A549 (cell line): Measurements from ENCODE around the gene ZGPAT. TPM values are rescaled to one million over a fixed set of nuclear protein-coding genes. Genes with fewer than 3 reads are reported as not detected.

Experiments used
- ATAC-seq, 2 experiments: fragments of 200-7000 bp in 1 of 2; fragments of >200 bp in 1 of 2; cut with Nextera tagmentation in 1 of 2; cut with Tn5 transposase in 1 of 2; 3 replicates each; pipeline versions ENCODE4 v1.8.0 to v1.9.1; 2018 to 2020; ENCODE audit warnings: mild to moderate bottlenecking in 1 of 2, moderate library complexity in 1 of 2
- CTCF ChIA-PET: fragments of 300-600 bp; sonication (Branson Sonifier 250); formaldehyde crosslinking; extraction: SDS; loops from one replicate; lab custom pipeline; 2021; ENCODE audit warnings: antibody characterized with exemption, inconsistent platforms; lab: Yijun Ruan, JAX
- POLR2A ChIA-PET: fragments of 350-600 bp; formaldehyde crosslinking; extraction: SDS; loops from one replicate; lab custom pipeline; 2021; ENCODE audit warnings: antibody characterized with exemption, inconsistent platforms; lab: Yijun Ruan, JAX
- DNase-seq, 2 experiments: peaks; one replicate each; pipeline versions ENCODE4 v3.0.0 to v3.0.0-alpha.2; 2011 to 2016; ENCODE audit warnings: low read depth in 1 of 2, low spot score in 1 of 2
- FAIRE-seq: peaks from 2 replicates; lab custom pipeline; 2011; peaks lifted over from hg19 to GRCh38; lab: Jason Lieb, UNC
- H3K27ac ChIP-seq, 2 experiments: fragments of >200 bp; sonication (Bioruptor Twin); formaldehyde crosslinking; 3 replicates each; pipeline ENCODE4 v1.5.1; 2016 to 2017
- H3K4me1 ChIP-seq: fragments of >200 bp; sonication (Bioruptor Twin); formaldehyde crosslinking; 3 replicates; pipeline ENCODE4 v1.6.1; 2016
- H3K4me2 ChIP-seq: fragments of >200 bp; sonication (Bioruptor Twin); formaldehyde crosslinking; 3 replicates; pipeline ENCODE4 v1.6.1; 2016
- H3K4me3 ChIP-seq: fragments of >200 bp; sonication (Bioruptor Twin); formaldehyde crosslinking; 3 replicates; pipeline ENCODE4 v1.5.1; 2016
- H3K9me3 ChIP-seq: fragments of >200 bp; sonication (Bioruptor Twin); formaldehyde crosslinking; 3 replicates; pipeline ENCODE4 v1.6.1; 2016
- BHLHE40 ChIP-seq: IDR thresholded peaks from 2 replicates; pipeline ENCODE4 v1.6.1; 2012; ENCODE audit warnings: low read depth, low read length, inconsistent platforms
- CBX2 ChIP-seq: fragments of 200-600 bp; sonication (generic); IDR thresholded peaks from 2 replicates; pipeline ENCODE4 v1.6.1; 2016; ENCODE audit warnings: low read depth, mild to moderate bottlenecking, borderline replicate concordance
- CHD4 ChIP-seq: fragments of 200-600 bp; sonication (generic); IDR thresholded peaks from 2 replicates; pipeline ENCODE4 v1.6.1; 2016; ENCODE audit warnings: antibody characterized with exemption, mild to moderate bottlenecking, borderline replicate concordance
- EHMT2 ChIP-seq: fragments of 200-600 bp; sonication (generic); IDR thresholded peaks from 2 replicates; pipeline ENCODE4 v1.6.1; 2016; ENCODE audit warnings: antibody characterized with exemption, low read depth, mild to moderate bottlenecking, moderate library complexity
- ESRRA ChIP-seq: fragments of 150-350 bp; IDR thresholded peaks from 2 replicates; pipeline ENCODE4 v1.6.1; 2014; ENCODE audit warnings: mild to moderate bottlenecking, low read length, borderline replicate concordance
- FOSB ChIP-seq: fragments of 250-450 bp; sonication (Bioruptor Pico); IDR thresholded peaks from 2 replicates; pipeline ENCODE4 v1.5.0; 2020; ENCODE audit warnings: mild to moderate bottlenecking, moderate library complexity
- GATA3 ChIP-seq: IDR thresholded peaks from 2 replicates; pipeline ENCODE4 v1.6.1; 2012; ENCODE audit warnings: borderline replicate concordance
- HES2 ChIP-seq: fragments of >200 bp; sonication (Bioruptor Twin); formaldehyde crosslinking; IDR thresholded peaks from 2 replicates; pipeline ENCODE4 v1.6.1; 2016
- HOXA7 ChIP-seq: fragments of 250-450 bp; sonication (Bioruptor Pico); IDR thresholded peaks from 2 replicates; pipeline ENCODE4 v1.5.0; 2020; ENCODE audit warnings: mild to moderate bottlenecking, moderate library complexity
- HOXB13 ChIP-seq: fragments of 250-450 bp; sonication (Bioruptor Pico); IDR thresholded peaks from 2 replicates; pipeline ENCODE4 v1.5.0; 2020; ENCODE audit warnings: low read depth, mild to moderate bottlenecking, moderate library complexity
- JUN ChIP-seq, 2 experiments: fragments of >200 bp; sonication (Bioruptor Twin); formaldehyde crosslinking; IDR thresholded peaks; 2 replicates in 1 of 2; 3 replicates in 1 of 2; pipeline ENCODE4 v1.6.1; 2016 to 2017
- KDM1A ChIP-seq: fragments of 200-600 bp; sonication (generic); IDR thresholded peaks from 2 replicates; pipeline ENCODE4 v1.6.1; 2016; ENCODE audit warnings: low read depth, mild to moderate bottlenecking
- MAZ ChIP-seq: fragments of 150-350 bp; IDR thresholded peaks from 2 replicates; pipeline ENCODE4 v1.6.1; 2014; ENCODE audit warnings: antibody characterized with exemption, low read depth, low read length, borderline replicate concordance
- MYC ChIP-seq: IDR thresholded peaks from 2 replicates; pipeline ENCODE4 v1.6.1; 2012; ENCODE audit warnings: mild to moderate bottlenecking, inconsistent platforms, low read length, improper control_type of control experiment, borderline replicate concordance
- NR3C1 ChIP-seq: fragments of >200 bp; sonication (Bioruptor Twin); formaldehyde crosslinking; IDR thresholded peaks from 3 replicates; pipeline ENCODE4 v1.6.1; 2017
- PBX3 ChIP-seq: IDR thresholded peaks from 2 replicates; pipeline ENCODE4 v1.6.1; 2012
- POLR2AphosphoS2 ChIP-seq: conservative IDR thresholded peaks from 2 replicates; pipeline ENCODE4 v1.6.1; 2012; ENCODE audit warnings: low read length, improper control_type of control experiment, inconsistent platforms
- RARB ChIP-seq: fragments of 250-450 bp; sonication (Bioruptor Pico); IDR thresholded peaks from 2 replicates; pipeline ENCODE4 v1.8.0; 2021; ENCODE audit warnings: mild to moderate bottlenecking, moderate library complexity
- RCOR1 ChIP-seq: fragments of 150-350 bp; IDR thresholded peaks from 2 replicates; pipeline ENCODE4 v1.6.1; 2014; ENCODE audit warnings: antibody characterized with exemption, low read length, low read depth
- RNF2 ChIP-seq: fragments of 200-600 bp; sonication (generic); IDR thresholded peaks from 2 replicates; pipeline ENCODE4 v1.6.1; 2016; ENCODE audit warnings: low read depth, mild to moderate bottlenecking, antibody characterized with exemption, moderate library complexity, borderline replicate concordance
- TFCP2L1 ChIP-seq: fragments of 250-450 bp; sonication (Bioruptor Pico); IDR thresholded peaks from 2 replicates; pipeline ENCODE4 v1.5.0; 2021; ENCODE audit warnings: mild to moderate bottlenecking
- TP53 ChIP-seq: fragments of 250-450 bp; sonication (Bioruptor Pico); IDR thresholded peaks from 2 replicates; pipeline ENCODE4 v1.5.0; 2021; ENCODE audit warnings: mild to moderate bottlenecking, moderate library complexity
- USF2 ChIP-seq: fragments of 450-650 bp; IDR thresholded peaks from 2 replicates; pipeline ENCODE4 v1.6.1; 2014; ENCODE audit warnings: antibody characterized with exemption
- ZC3H11A ChIP-seq: fragments of 450-650 bp; IDR thresholded peaks from 2 replicates; pipeline ENCODE4 v1.6.1; 2014; ENCODE audit warnings: antibody characterized with exemption, mild to moderate bottlenecking
- ZFP36 ChIP-seq: fragments of 450-650 bp; IDR thresholded peaks from 2 replicates; pipeline ENCODE4 v1.6.1; 2014; ENCODE audit warnings: borderline replicate concordance; ENCODE audit not compliant: partially characterized antibody
- ZSCAN20 ChIP-seq: fragments of 250-450 bp; sonication (Bioruptor Pico); IDR thresholded peaks from 2 replicates; pipeline ENCODE4 v1.8.0; 2022; ENCODE audit warnings: mild to moderate bottlenecking, moderate library complexity
- WGBS: methylation state at CpG from one replicate; pipeline ENCODE4 v1.1.6; 2017; ENCODE audit errors: missing lambda C conversion rate; 5-methylcytosine and 5-hydroxymethylcytosine counted together
- polyA plus RNA-seq, 4 experiments: library from polyadenylated mRNA; depleted of rRNA in 3 of 4; stranded (reverse); fragments of >200 nt; fragmentation: RNase III in 1 of 4; extraction: RNeasy Plus Mini Kit Qiagen cat#74134 plus additional on column Dnase treatment in 1 of 4; gene quantifications; 2 replicates in 3 of 4; 3 replicates in 1 of 4; pipeline ENCODE4 v1.2.3, GENCODE V29; 2011 to 2017
- TF ChIP-seq, protein P1 (sequence below): IDR thresholded peaks from 2 replicates; pipeline ENCODE4 v1.6.1; 2012; ENCODE audit warnings: low read depth, borderline replicate concordance
- TF ChIP-seq, protein P2 (sequence below): fragments of 150-350 bp; IDR thresholded peaks from 2 replicates; pipeline ENCODE4 v1.6.1; 2014; ENCODE audit warnings: low read depth, mild to moderate bottlenecking, low read length
- TF ChIP-seq, protein P3 (sequence below): IDR thresholded peaks from 2 replicates; pipeline ENCODE4 v1.6.1; 2012
- TF ChIP-seq, protein P4 (sequence below): fragments of 200-600 bp; sonication (generic); IDR thresholded peaks from 2 replicates; pipeline ENCODE4 v1.6.1; 2016; ENCODE audit warnings: antibody characterized with exemption, mild to moderate bottlenecking, moderate library complexity
- TF ChIP-seq, protein P5 (sequence below): fragments of >200 bp; sonication (Bioruptor Twin); formaldehyde crosslinking; IDR thresholded peaks from 3 replicates; pipeline ENCODE4 v1.6.1; 2016

Gene ZGPAT
- polyA plus RNA-seq, 2 of the 4 experiments (the other 2 are of a cell fraction): 9.5 to 23.9 TPM

DNA sequence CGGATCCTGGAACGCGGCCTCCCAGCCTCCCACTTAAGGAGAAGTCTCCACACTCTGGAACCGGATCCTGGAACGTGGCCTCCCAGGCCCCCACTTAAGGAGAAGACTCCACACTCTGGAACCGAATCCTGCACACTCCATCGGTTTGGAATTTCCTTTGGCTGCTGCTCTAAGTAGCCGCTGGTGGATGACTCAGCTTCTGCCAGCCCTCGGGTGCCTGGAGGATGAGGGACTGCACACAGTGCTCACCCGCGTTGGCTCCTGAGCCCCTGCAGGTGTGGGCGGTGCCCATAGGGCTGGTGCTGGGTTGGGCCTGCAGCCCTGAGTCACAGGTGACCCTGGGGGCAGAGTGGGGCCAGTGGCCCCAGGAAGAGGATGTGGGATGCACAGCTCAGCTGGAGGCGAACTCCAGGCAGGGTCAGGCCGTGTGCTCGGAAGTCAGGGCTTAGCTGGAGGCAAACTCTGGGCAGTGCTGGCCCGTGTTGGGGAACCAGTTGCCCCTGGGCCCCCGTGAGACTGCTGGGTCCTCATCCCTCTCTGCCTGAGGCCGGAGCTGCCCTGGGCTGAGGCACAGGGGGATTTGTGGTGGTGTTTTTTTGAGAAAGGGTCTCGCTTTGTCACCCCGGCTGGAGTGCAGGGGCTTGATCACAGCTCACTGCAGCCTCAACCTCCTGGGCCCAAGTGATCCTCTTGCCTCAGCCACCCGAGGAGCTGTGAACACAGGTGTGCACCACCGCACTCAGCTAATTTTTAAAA, 25.3 kb upstream of the ZGPAT start:
- Histone ChIP-seq H3K9me3 (no peaks in the 10 kb centered on the region), H3K27ac (peak overlapping the region; percentile 93 to 94), H3K4me3 (no peak overlapping the region), H3K4me1 (peaks cover 40% of the 10 kb centered on the region), H3K4me2 (peak overlapping the region; percentile 70)
- POLR2A ChIA-PET: interaction anchor here (0.5 to 1.7 kb wide), 9 partner anchors 8 to 183 kb away, joined by 3 to 7 read pairs (median 4); partner anchors contain the start of genes ARFRP1, GMEB2, HELZ2 and PTK6
- ATAC-seq (peak; percentile 79 to 93), DNase-seq (peak; percentile 87 to 94), FAIRE-seq (peak; percentile 97)
- WGBS: 28% methylated on average over 13 of the region's 22 CpGs
- CTCF ChIA-PET: interaction anchor here (0.8 to 4.3 kb wide), 6 partner anchors 10 to 187 kb away, joined by 3 to 34 read pairs (median 6); partner anchors contain the start of gene PTK6
- TF ChIP-seq POLR2AphosphoS2: no peak
- no peak for TF ChIP-seq EHMT2
- TF ChIP-seq HOXB13 (CRISPR knock-in tag): no peak
- TF ChIP-seq, protein P1, sequence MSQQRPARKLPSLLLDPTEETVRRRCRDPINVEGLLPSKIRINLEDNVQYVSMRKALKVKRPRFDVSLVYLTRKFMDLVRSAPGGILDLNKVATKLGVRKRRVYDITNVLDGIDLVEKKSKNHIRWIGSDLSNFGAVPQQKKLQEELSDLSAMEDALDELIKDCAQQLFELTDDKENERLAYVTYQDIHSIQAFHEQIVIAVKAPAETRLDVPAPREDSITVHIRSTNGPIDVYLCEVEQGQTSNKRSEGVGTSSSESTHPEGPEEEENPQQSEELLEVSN: no peak
- peak; percentile 78 for TF ChIP-seq PBX3
- TF ChIP-seq TFCP2L1 (CRISPR knock-in tag): no peak
- no peak for TF ChIP-seq ZSCAN20 (CRISPR knock-in tag)
- no peak for TF ChIP-seq TP53 (CRISPR knock-in tag)
- peak; percentile 67 to 75 for TF ChIP-seq JUN (IDR thresholded peaks at IDR 0.05)
- no peak for TF ChIP-seq HOXA7 (CRISPR knock-in tag)
- TF ChIP-seq, protein P2, sequence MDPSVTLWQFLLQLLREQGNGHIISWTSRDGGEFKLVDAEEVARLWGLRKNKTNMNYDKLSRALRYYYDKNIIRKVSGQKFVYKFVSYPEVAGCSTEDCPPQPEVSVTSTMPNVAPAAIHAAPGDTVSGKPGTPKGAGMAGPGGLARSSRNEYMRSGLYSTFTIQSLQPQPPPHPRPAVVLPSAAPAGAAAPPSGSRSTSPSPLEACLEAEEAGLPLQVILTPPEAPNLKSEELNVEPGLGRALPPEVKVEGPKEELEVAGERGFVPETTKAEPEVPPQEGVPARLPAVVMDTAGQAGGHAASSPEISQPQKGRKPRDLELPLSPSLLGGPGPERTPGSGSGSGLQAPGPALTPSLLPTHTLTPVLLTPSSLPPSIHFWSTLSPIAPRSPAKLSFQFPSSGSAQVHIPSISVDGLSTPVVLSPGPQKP: no peak
- no peak for TF ChIP-seq RARB (CRISPR knock-in tag)
- no peak for TF ChIP-seq RCOR1
- TF ChIP-seq, protein P3, sequence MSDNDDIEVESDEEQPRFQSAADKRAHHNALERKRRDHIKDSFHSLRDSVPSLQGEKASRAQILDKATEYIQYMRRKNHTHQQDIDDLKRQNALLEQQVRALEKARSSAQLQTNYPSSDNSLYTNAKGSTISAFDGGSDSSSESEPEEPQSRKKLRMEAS: peak; percentile 84
- no peak for TF ChIP-seq RNF2
- TF ChIP-seq CHD4: no peak
- no peak for TF ChIP-seq KDM1A
- no peak for TF ChIP-seq CBX2
- TF ChIP-seq FOSB (CRISPR knock-in tag): no peak
- TF ChIP-seq GATA3: peak; percentile 53; the same call in 1 of the 2 replicates
- no peak for TF ChIP-seq MAZ
- TF ChIP-seq BHLHE40: no peak
- TF ChIP-seq ZC3H11A: no peak
- no peak for TF ChIP-seq NR3C1
- no peak for TF ChIP-seq MYC
- no peak for TF ChIP-seq ESRRA
- TF ChIP-seq, protein P4, sequence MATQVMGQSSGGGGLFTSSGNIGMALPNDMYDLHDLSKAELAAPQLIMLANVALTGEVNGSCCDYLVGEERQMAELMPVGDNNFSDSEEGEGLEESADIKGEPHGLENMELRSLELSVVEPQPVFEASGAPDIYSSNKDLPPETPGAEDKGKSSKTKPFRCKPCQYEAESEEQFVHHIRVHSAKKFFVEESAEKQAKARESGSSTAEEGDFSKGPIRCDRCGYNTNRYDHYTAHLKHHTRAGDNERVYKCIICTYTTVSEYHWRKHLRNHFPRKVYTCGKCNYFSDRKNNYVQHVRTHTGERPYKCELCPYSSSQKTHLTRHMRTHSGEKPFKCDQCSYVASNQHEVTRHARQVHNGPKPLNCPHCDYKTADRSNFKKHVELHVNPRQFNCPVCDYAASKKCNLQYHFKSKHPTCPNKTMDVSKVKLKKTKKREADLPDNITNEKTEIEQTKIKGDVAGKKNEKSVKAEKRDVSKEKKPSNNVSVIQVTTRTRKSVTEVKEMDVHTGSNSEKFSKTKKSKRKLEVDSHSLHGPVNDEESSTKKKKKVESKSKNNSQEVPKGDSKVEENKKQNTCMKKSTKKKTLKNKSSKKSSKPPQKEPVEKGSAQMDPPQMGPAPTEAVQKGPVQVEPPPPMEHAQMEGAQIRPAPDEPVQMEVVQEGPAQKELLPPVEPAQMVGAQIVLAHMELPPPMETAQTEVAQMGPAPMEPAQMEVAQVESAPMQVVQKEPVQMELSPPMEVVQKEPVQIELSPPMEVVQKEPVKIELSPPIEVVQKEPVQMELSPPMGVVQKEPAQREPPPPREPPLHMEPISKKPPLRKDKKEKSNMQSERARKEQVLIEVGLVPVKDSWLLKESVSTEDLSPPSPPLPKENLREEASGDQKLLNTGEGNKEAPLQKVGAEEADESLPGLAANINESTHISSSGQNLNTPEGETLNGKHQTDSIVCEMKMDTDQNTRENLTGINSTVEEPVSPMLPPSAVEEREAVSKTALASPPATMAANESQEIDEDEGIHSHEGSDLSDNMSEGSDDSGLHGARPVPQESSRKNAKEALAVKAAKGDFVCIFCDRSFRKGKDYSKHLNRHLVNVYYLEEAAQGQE: no peak
- no peak for TF ChIP-seq HES2
- no peak for TF ChIP-seq ZFP36
- TF ChIP-seq, protein P5, sequence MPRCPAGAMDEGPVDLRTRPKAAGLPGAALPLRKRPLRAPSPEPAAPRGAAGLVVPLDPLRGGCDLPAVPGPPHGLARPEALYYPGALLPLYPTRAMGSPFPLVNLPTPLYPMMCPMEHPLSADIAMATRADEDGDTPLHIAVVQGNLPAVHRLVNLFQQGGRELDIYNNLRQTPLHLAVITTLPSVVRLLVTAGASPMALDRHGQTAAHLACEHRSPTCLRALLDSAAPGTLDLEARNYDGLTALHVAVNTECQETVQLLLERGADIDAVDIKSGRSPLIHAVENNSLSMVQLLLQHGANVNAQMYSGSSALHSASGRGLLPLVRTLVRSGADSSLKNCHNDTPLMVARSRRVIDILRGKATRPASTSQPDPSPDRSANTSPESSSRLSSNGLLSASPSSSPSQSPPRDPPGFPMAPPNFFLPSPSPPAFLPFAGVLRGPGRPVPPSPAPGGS: peak; percentile 75; the same call in 2 of the 3 replicates
- TF ChIP-seq USF2: no peak
